C4-2B (cell line): ENCODE results near the gene LATS1.
A peak's percentile ranks its signal among the peaks of the same experiment; 100 is the strongest.

Experiments used
- CTCF ChIP-seq: fragments of 450-650 bp; conservative IDR thresholded peaks from 2 replicates; pipeline ENCODE4 v1.5.1; 2017; ENCODE audit warnings: mild to moderate bottlenecking
- ZFX ChIP-seq: fragments of 450-650 bp; IDR thresholded peaks from 2 replicates; pipeline ENCODE4 v1.6.1; 2017

GRCh38 chr6:149750136-149750609 lies 32.3 kb upstream of the LATS1 start:
- 0 out of 2 replicates have a peak, but pooled peaks have one; percentile 7 for TF ChIP-seq ZFX
- no peak for TF ChIP-seq CTCF
